Body of pancreas (tissue), 4 donors: ENCODE results near the gene RGS16.

Experiments
- CTCF ChIP-seq, 7 experiments: fragments of 450-650 bp in 4 of 7; fragments of 200-600 bp in 3 of 7; sonication (generic) in 3 of 7; IDR thresholded peaks; one replicate each; pipeline ENCODE4 v1.5.1; 2016 to 2019; ENCODE audit warnings: antibody characterized with exemption in 7 of 7
- POLR2A ChIP-seq, 3 donors: fragments of 450-650 bp; IDR thresholded peaks; one replicate each; pipeline ENCODE4 v1.6.1; 2016; ENCODE audit warnings: antibody characterized with exemption in 3 of 3, mild to moderate bottlenecking in 2 of 3

DNA sequence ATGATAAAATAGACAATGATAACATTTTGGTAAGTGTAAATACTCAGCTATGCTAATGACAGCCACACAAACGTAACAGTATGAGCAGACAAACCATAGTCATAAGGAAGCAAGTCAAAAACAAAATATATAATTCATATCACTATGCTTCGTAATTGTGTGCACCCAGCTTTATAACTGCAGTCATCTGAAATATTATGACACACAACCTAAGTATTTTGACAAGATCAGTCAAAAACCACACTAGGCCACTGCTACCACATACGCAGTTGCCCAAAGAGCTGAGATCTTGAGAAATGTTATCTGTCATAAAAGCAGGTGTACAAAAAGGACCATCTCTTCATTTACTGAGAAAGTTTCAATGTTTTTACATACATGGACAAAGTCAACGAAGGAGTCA lies 41.1 kb downstream of the RGS16 start:
- no peak for TF ChIP-seq CTCF (IDR thresholded peaks at IDR 0.05)
- TF ChIP-seq POLR2A (IDR thresholded peaks at IDR 0.05), result no peak
